Measurements from ENCODE around the gene PCBP3.

DNA sequence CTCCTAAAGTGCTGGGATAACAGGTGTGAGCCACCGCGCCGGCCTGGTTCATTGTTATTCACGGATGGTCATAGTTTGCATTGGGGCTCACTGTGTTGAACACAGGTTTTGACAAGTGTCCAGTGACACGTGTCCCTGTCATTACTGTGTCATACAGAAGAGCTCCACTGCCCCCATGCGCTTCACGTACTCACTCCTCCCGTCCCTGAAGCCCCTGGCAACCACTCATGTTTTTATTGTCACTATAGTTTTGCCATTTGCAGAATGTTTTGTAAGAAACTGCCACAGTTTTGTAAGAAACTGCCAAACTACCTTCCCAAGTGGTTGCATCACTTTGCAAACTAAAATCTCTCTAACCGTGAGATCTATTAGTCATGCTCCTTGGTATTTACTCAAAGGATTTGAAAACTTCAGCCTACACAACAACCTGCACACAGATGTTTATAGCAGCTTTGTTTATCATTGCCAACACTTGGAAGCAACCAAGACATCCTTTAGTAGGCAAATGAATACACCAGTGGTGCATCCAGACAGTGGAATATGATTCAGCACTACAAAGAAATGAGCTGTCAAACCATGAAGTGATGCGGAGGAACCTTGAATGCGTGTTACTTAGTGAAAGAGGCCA is 174.9 kb downstream of the PCBP3 start:
- TF ChIP-seq, protein P1, sequence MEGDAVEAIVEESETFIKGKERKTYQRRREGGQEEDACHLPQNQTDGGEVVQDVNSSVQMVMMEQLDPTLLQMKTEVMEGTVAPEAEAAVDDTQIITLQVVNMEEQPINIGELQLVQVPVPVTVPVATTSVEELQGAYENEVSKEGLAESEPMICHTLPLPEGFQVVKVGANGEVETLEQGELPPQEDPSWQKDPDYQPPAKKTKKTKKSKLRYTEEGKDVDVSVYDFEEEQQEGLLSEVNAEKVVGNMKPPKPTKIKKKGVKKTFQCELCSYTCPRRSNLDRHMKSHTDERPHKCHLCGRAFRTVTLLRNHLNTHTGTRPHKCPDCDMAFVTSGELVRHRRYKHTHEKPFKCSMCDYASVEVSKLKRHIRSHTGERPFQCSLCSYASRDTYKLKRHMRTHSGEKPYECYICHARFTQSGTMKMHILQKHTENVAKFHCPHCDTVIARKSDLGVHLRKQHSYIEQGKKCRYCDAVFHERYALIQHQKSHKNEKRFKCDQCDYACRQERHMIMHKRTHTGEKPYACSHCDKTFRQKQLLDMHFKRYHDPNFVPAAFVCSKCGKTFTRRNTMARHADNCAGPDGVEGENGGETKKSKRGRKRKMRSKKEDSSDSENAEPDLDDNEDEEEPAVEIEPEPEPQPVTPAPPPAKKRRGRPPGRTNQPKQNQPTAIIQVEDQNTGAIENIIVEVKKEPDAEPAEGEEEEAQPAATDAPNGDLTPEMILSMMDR (IDR thresholded peaks at IDR 0.05) = no peak
- no peak for TF ChIP-seq POLR2A (IDR thresholded peaks at IDR 0.05)
